GM12878 (cell line): ENCODE data around the gene ATXN1. TPM values are rescaled to one million over a fixed set of nuclear protein-coding genes. Genes with fewer than 3 reads are reported as not detected.
A peak's percentile ranks its signal among the peaks of the same experiment; 100 is the strongest.

Source experiments
- ATAC-seq: fragments of 200-7000 bp; cut with Tn5 transposase; 3 replicates; pipeline ENCODE4 v1.9.1; 2020; ENCODE audit warnings: mild to moderate bottlenecking, moderate library complexity
- BruUV-seq: library from RNA; stranded (reverse); fragments of 400-500 nt; replicated peaks from 2 replicates; lab custom pipeline; 2021; lab: Mats Ljungman, UMichigan
- CTCF ChIA-PET: fragments of 300-600 bp; sonication (Branson Sonifier 250); formaldehyde crosslinking; extraction: SDS; loops from one replicate; lab custom pipeline; 2021; ENCODE audit warnings: inconsistent platforms; lab: Yijun Ruan, JAX
- POLR2A ChIA-PET: fragments of 350-600 bp; formaldehyde crosslinking; extraction: SDS; loops from one replicate; lab custom pipeline; 2021; ENCODE audit warnings: inconsistent platforms; lab: Charles Lee
- RAD21 ChIA-PET: fragments of 300-600 bp; sonication (Branson Sonifier 250); formaldehyde crosslinking; loops from one replicate; lab custom pipeline; 2023; ENCODE audit warnings: antibody characterized with exemption; ENCODE audit not compliant: unreplicated experiment; lab: Charles Lee
- SMC1A ChIA-PET: fragments of 300-600 bp; sonication (Branson Sonifier 250); formaldehyde crosslinking; loops from one replicate; lab custom pipeline; 2023; ENCODE audit not compliant: unreplicated experiment, uncharacterized antibody; lab: Charles Lee
- DNase-seq: peaks from one replicate; pipeline ENCODE4 v3.0.0-alpha.2; 2011; ENCODE audit warnings: low read depth, low spot score
- FAIRE-seq: peaks from 3 replicates; lab custom pipeline; 2011; peaks lifted over from hg19 to GRCh38; lab: Jason Lieb, UNC
- H2AFZ ChIP-seq: 2 replicates; pipeline ENCODE4 v1.6.0; 2011; ENCODE audit warnings: low read depth, low read length, control low read depth; ENCODE audit not compliant: control insufficient read depth
- H3K27ac ChIP-seq: 2 replicates; pipeline ENCODE4 v1.5.1; 2011; ENCODE audit warnings: control low read depth; ENCODE audit not compliant: control insufficient read depth, insufficient read depth
- H3K27me3 ChIP-seq, 2 experiments: replicated peaks in 1 of 2; 2 replicates each; pipeline versions ENCODE4 v1.6.0 to v1.6.1; 2011; ENCODE audit warnings: low read length in 1 of 2; ENCODE audit not compliant: control insufficient read depth in 2 of 2, insufficient read depth in 2 of 2
- H3K36me3 ChIP-seq, 2 experiments: 2 replicates each; pipeline ENCODE4 v1.5.1; 2011; ENCODE audit warnings: low read length in 1 of 2; ENCODE audit not compliant: control insufficient read depth in 2 of 2, insufficient read depth in 2 of 2
- H3K4me1 ChIP-seq: 2 replicates; pipeline ENCODE4 v1.6.1; 2011; ENCODE audit warnings: mild to moderate bottlenecking, low read length, moderate library complexity, mixed read lengths; ENCODE audit not compliant: control insufficient read depth, insufficient read depth
- H3K4me2 ChIP-seq: 2 replicates; pipeline ENCODE4 v1.6.0; 2011; ENCODE audit warnings: control low read depth; ENCODE audit not compliant: control insufficient read depth, insufficient read depth
- H3K4me3 ChIP-seq: fragments of 200-600 bp; sonication (generic); 2 replicates; pipeline ENCODE4 v1.5.1; 2016
- H3K79me2 ChIP-seq: 2 replicates; pipeline ENCODE4 v1.6.0; 2011; ENCODE audit warnings: low read length; ENCODE audit not compliant: control insufficient read depth, insufficient read depth
- H3K9ac ChIP-seq: 2 replicates; pipeline ENCODE4 v1.8.0; 2011; ENCODE audit warnings: low read length, control low read depth, mixed read lengths; ENCODE audit not compliant: control insufficient read depth, insufficient read depth
- H3K9me3 ChIP-seq: replicated peaks from 3 replicates; pipeline ENCODE4 v1.5.1; 2011; ENCODE audit warnings: mild to moderate bottlenecking, low read length; ENCODE audit not compliant: control insufficient read depth, insufficient read depth
- H4K20me1 ChIP-seq: 2 replicates; pipeline ENCODE4 v1.6.0; 2011; ENCODE audit not compliant: control insufficient read depth, insufficient read depth
- EED ChIP-seq: sonication (generic); IDR thresholded peaks from 2 replicates; pipeline ENCODE4 v1.6.1; 2016; ENCODE audit warnings: antibody characterized with exemption, low read depth
- EP300 ChIP-seq, 2 experiments: fragments of 150-350 bp in 1 of 2; IDR thresholded peaks; 2 replicates each; pipeline ENCODE4 v1.6.1; 2011 to 2012; ENCODE audit warnings: low read depth in 2 of 2, low read length in 2 of 2, borderline replicate concordance in 1 of 2, improper control_type of control experiment in 1 of 2, inconsistent platforms in 1 of 2; ENCODE audit not compliant: control insufficient read depth in 1 of 2
- IRF5 ChIP-seq: fragments of 450-650 bp; IDR thresholded peaks from 2 replicates; pipeline ENCODE4 v1.6.1; 2017; ENCODE audit warnings: borderline replicate concordance
- NRF1 ChIP-seq: conservative IDR thresholded peaks from 2 replicates; pipeline ENCODE4 v1.6.1; 2011; ENCODE audit warnings: mild to moderate bottlenecking, low read depth, low read length, improper control_type of control experiment
- PAX8 ChIP-seq: fragments of 450-650 bp; IDR thresholded peaks from 2 replicates; pipeline ENCODE4 v1.6.1; 2017; ENCODE audit warnings: mild to moderate bottlenecking, moderate library complexity
- POLR2A ChIP-seq: IDR thresholded peaks from 2 replicates; pipeline ENCODE4 v1.6.1; 2011; ENCODE audit warnings: low read depth, mild to moderate bottlenecking, low read length
- POU2F2 ChIP-seq: IDR thresholded peaks from 3 replicates; pipeline ENCODE4 v1.6.1; 2011; ENCODE audit warnings: low read depth, mild to moderate bottlenecking, low read length, borderline replicate concordance
- TARDBP ChIP-seq: IDR thresholded peaks from 2 replicates; pipeline ENCODE4 v1.6.1; 2016; ENCODE audit warnings: borderline replicate concordance
- TBL1XR1 ChIP-seq: IDR thresholded peaks from 2 replicates; pipeline ENCODE4 v1.6.1; 2012; ENCODE audit warnings: low read depth, low read length, improper control_type of control experiment
- TCF3 ChIP-seq: IDR thresholded peaks from 2 replicates; pipeline ENCODE4 v1.6.1; 2012; ENCODE audit warnings: low read depth, mild to moderate bottlenecking, low read length, borderline replicate concordance; ENCODE audit not compliant: insufficient read depth
- ZNF274 ChIP-seq: IDR thresholded peaks from one replicate; pipeline ENCODE4 v1.8.0; 2011; ENCODE audit not compliant: insufficient read length, insufficient read depth
- WGBS: methylation state at CpG from one replicate; pipeline ENCODE4 v1.1.6; 2016; ENCODE audit warnings: low lambda C conversion rate; ENCODE audit not compliant: insufficient replicate concordance, insufficient coverage; ENCODE audit errors: missing lambda C conversion rate; 5-methylcytosine and 5-hydroxymethylcytosine counted together
- in situ Hi-C: fragments of 300-500 bp; cut with MboI; formaldehyde crosslinking; loops from 9 replicates; pipeline ENCODE4 v1.14.3; 2018; ENCODE audit warnings: mixed read lengths
- intact Hi-C: fragments of 100-400 bp; cut with micrococcal nuclease; formaldehyde crosslinking; loops from one replicate; pipeline ENCODE4 v1.14.2; 2022; ENCODE audit not compliant: unreplicated experiment
- polyA plus RNA-seq, 11 experiments: library from polyadenylated mRNA; depleted of rRNA in 4 of 11; unstranded in 6 of 11; stranded (reverse) in 5 of 11; fragments of >200 nt; fragmentation: Nextera tagmentation in 4 of 11; fragmentation: Illumina TruSeq in 1 of 11; extraction: Ambion mirVana in 4 of 11; extraction: Trizol in 1 of 11; gene quantifications; 1 replicate in 1 of 11; 2 replicates in 10 of 11; pipeline versions ENCODE4 v1.2.1 to v1.2.3, GENCODE V29; 2011 to 2016; ENCODE audit warnings: inconsistent platforms in 2 of 11, missing spikeins in 2 of 11, low read depth in 1 of 11
- total RNA-seq, 4 experiments: library from RNA; depleted of rRNA in 3 of 4; stranded (reverse); fragments of >200 nt in 3 of 4; fragmentation: Illumina TruSeq in 1 of 4; extraction: Trizol in 1 of 4; gene quantifications; 2 replicates each; pipeline versions ENCODE4 v1.2.1 to v1.2.3, GENCODE V29; 2013 to 2021
- TF ChIP-seq, protein P1 (sequence below): IDR thresholded peaks from 2 replicates; pipeline ENCODE4 v1.6.1; 2012; ENCODE audit warnings: low read length, inconsistent platforms
- TF ChIP-seq, protein P2 (sequence below): fragments of 450-650 bp; formaldehyde crosslinking; IDR thresholded peaks from 2 replicates; pipeline ENCODE4 v1.4.0; 2020; ENCODE audit warnings: mild to moderate bottlenecking, moderate library complexity

The ATXN1 gene
- total and polyA plus RNA-seq, 10 of the 15 experiments (the other 5 are each of a cell fraction or from before 2014, with no cell fraction given), result 12.2 to 51.2 (median 20.5) TPM

- peak; percentile 41; the same call in 1 of the 2 replicates for TF ChIP-seq TBL1XR1
- TF ChIP-seq, protein P1, sequence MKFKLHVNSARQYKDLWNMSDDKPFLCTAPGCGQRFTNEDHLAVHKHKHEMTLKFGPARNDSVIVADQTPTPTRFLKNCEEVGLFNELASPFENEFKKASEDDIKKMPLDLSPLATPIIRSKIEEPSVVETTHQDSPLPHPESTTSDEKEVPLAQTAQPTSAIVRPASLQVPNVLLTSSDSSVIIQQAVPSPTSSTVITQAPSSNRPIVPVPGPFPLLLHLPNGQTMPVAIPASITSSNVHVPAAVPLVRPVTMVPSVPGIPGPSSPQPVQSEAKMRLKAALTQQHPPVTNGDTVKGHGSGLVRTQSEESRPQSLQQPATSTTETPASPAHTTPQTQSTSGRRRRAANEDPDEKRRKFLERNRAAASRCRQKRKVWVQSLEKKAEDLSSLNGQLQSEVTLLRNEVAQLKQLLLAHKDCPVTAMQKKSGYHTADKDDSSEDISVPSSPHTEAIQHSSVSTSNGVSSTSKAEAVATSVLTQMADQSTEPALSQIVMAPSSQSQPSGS, result peak; percentile 66
Observed at GRCh38 chr6:16319813-16320532, 441.3 kb downstream of the ATXN1 start (continued).

GRCh38 chr6:16318953-16319720 lies 442.1 kb downstream of the ATXN1 start:
- in situ Hi-C loops, result no loop called here
- CTCF ChIA-PET, result interaction anchor here (0.5 to 9.3 kb wide), 17 partner anchors 8 to 445 kb away, joined by 3 to 53 read pairs (median 4); no protein-coding TSS in a partner anchor
- Histone ChIP-seq H3K36me3 (peaks cover 4 to 25% of the 10 kb centered on the region in 2 experiments; a peak in 2 of 4 replicates), H3K9ac (no peak overlapping the region), H3K27me3 (no peaks in the 10 kb centered on the region), H3K4me1 (peaks cover 31% of the 10 kb centered on the region)
- POLR2A ChIA-PET, result interaction anchor here (0.8 to 1.2 kb wide), 4 partner anchors 18 to 443 kb away, joined by 3 to 5 read pairs (median 3); partner anchors contain the start of gene ATXN1
- intact Hi-C loops, result no loop called here
- no peak for ATAC-seq
- no TSS peak for BruUV-seq
- SMC1A ChIA-PET, result interaction anchor here (0.6 to 3.5 kb wide), 13 partner anchors 8 to 444 kb away, joined by 3 to 16 read pairs (median 4); no protein-coding TSS in a partner anchor
- WGBS, result 94% methylated on average over 8 of the region's 8 CpGs
- no peak for TF ChIP-seq ZNF274
- TF ChIP-seq POLR2A, result no peak
- TF ChIP-seq, protein P2, sequence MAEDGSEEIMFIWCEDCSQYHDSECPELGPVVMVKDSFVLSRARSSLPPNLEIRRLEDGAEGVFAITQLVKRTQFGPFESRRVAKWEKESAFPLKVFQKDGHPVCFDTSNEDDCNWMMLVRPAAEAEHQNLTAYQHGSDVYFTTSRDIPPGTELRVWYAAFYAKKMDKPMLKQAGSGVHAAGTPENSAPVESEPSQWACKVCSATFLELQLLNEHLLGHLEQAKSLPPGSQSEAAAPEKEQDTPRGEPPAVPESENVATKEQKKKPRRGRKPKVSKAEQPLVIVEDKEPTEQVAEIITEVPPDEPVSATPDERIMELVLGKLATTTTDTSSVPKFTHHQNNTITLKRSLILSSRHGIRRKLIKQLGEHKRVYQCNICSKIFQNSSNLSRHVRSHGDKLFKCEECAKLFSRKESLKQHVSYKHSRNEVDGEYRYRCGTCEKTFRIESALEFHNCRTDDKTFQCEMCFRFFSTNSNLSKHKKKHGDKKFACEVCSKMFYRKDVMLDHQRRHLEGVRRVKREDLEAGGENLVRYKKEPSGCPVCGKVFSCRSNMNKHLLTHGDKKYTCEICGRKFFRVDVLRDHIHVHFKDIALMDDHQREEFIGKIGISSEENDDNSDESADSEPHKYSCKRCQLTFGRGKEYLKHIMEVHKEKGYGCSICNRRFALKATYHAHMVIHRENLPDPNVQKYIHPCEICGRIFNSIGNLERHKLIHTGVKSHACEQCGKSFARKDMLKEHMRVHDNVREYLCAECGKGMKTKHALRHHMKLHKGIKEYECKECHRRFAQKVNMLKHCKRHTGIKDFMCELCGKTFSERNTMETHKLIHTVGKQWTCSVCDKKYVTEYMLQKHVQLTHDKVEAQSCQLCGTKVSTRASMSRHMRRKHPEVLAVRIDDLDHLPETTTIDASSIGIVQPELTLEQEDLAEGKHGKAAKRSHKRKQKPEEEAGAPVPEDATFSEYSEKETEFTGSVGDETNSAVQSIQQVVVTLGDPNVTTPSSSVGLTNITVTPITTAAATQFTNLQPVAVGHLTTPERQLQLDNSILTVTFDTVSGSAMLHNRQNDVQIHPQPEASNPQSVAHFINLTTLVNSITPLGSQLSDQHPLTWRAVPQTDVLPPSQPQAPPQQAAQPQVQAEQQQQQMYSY (CRISPR knock-in tag), result no peak
- no peak for TF ChIP-seq TCF3
- TF ChIP-seq IRF5, result no peak
- TF ChIP-seq NRF1, result no peak
- TF ChIP-seq POU2F2, result no peak
- no peak for TF ChIP-seq PAX8
- TF ChIP-seq TARDBP, result no peak
- no peak for TF ChIP-seq EED
- TF ChIP-seq EP300 (IDR thresholded peaks at IDR 0.05; ENCODE audit: borderline replicate concordance in 1 of 2, control insufficient read depth in 1 of 2, low read depth in 2 of 2, low read length in 2 of 2), result no peak
- TF ChIP-seq, all 136 proteins: peak for 0
- FAIRE-seq, result no peak
- Histone ChIP-seq H3K79me2 (no peaks in the 10 kb centered on the region; the same call in 1 of the 2 replicates), H3K4me3 (no peak overlapping the region; the same call in 1 of the 2 replicates), H3K4me2 (peak overlapping the region; percentile 90), H3K9me3 (no peaks in the 10 kb centered on the region), H4K20me1 (no peaks in the 10 kb centered on the region), H3K27ac (no peak overlapping the region), H2AFZ (no peak overlapping the region)
- no peak for DNase-seq
- RAD21 ChIA-PET, result interaction anchor here (0.6 to 3.8 kb wide), 8 partner anchors 13 to 444 kb away, joined by 3 to 18 read pairs (median 4); no protein-coding TSS in a partner anchor
